HepG2 (cell line): ENCODE measurements around the gene CEP104. TPM values are rescaled to one million over a fixed set of nuclear protein-coding genes. Genes with fewer than 3 reads are reported as not detected.

Experiments used
- AGO1 ChIP-seq: fragments of 200-400 bp; formaldehyde crosslinking; IDR thresholded peaks from 2 replicates; pipeline ENCODE4 v1.6.1; 2017; ENCODE audit warnings: mild to moderate bottlenecking, low read depth, low read length, moderate library complexity; ENCODE audit not compliant: poor library complexity, severe bottlenecking
- GABPA ChIP-seq, 2 experiments: IDR thresholded peaks; 2 replicates each; pipeline ENCODE4 v1.6.1; 2011 to 2016; ENCODE audit warnings: low read depth in 2 of 2, low read length in 1 of 2, missing biosample characterization in 1 of 2, missing genetic modification characterization in 1 of 2
- GLI4 ChIP-seq: sonication (generic); formaldehyde crosslinking; IDR thresholded peaks from 2 replicates; pipeline ENCODE4 v1.5.1; 2020; ENCODE audit warnings: missing genetic modification reagents, mild to moderate bottlenecking, moderate library complexity, borderline replicate concordance
- HCFC1 ChIP-seq: fragments of 150-350 bp; IDR thresholded peaks from 2 replicates; pipeline ENCODE4 v1.6.1; 2014; ENCODE audit warnings: low read depth, low read length
- HOXA3 ChIP-seq: sonication (generic); formaldehyde crosslinking; IDR thresholded peaks from 2 replicates; pipeline ENCODE4 v1.5.0; 2020; ENCODE audit warnings: missing genetic modification reagents
- KDM2A ChIP-seq: sonication (generic); formaldehyde crosslinking; IDR thresholded peaks from 2 replicates; pipeline ENCODE4 v1.4.0; 2020; ENCODE audit warnings: low read depth, missing genetic modification reagents, borderline replicate concordance
- NCOA5 ChIP-seq: sonication (generic); formaldehyde crosslinking; IDR thresholded peaks from 2 replicates; pipeline ENCODE4 v1.4.0; 2020; ENCODE audit warnings: missing genetic modification reagents
- NFKB2 ChIP-seq: sonication (generic); formaldehyde crosslinking; IDR thresholded peaks from 2 replicates; pipeline ENCODE4 v1.4.0; 2020; ENCODE audit warnings: missing genetic modification reagents, borderline replicate concordance
- NFYB ChIP-seq: sonication (generic); formaldehyde crosslinking; IDR thresholded peaks from 2 replicates; pipeline ENCODE4 v1.4.0; 2020; ENCODE audit warnings: missing genetic modification reagents
- NONO ChIP-seq, 2 experiments: fragments of 450-650 bp in 1 of 2; sonication (generic) in 1 of 2; formaldehyde crosslinking in 1 of 2; IDR thresholded peaks in 1 of 2; conservative IDR thresholded peaks in 1 of 2; 2 replicates each; pipeline versions ENCODE4 v1.6.1 to v1.8.0; 2017 to 2022; ENCODE audit warnings: mild to moderate bottlenecking in 1 of 2, missing genetic modification reagents in 1 of 2, moderate library complexity in 1 of 2
- NR2F1 ChIP-seq, 2 experiments: fragments of 450-650 bp in 1 of 2; formaldehyde crosslinking in 1 of 2; IDR thresholded peaks; 2 replicates each; pipeline versions ENCODE4 v1.5.0 to v1.6.1; 2016 to 2020; ENCODE audit warnings: mild to moderate bottlenecking in 1 of 2, missing compliant biosample characterization in 1 of 2, missing genetic modification reagents in 1 of 2, moderate library complexity in 1 of 2
- POLR2G ChIP-seq: fragments of 200-400 bp; formaldehyde crosslinking; IDR thresholded peaks from 2 replicates; pipeline ENCODE4 v1.6.1; 2018; ENCODE audit warnings: mild to moderate bottlenecking, low read depth, low read length, moderate library complexity
- RXRB ChIP-seq: IDR thresholded peaks from 2 replicates; pipeline ENCODE4 v1.6.1; 2016; ENCODE audit warnings: borderline replicate concordance, missing genetic modification reagents, missing compliant biosample characterization
- SPEN ChIP-seq: sonication (generic); formaldehyde crosslinking; IDR thresholded peaks from 2 replicates; pipeline ENCODE4 v1.5.1; 2020; ENCODE audit warnings: low read depth, mild to moderate bottlenecking, missing genetic modification reagents
- U2AF2 ChIP-seq: fragments of 200-400 bp; formaldehyde crosslinking; IDR thresholded peaks from 2 replicates; pipeline ENCODE4 v1.6.1; 2017; ENCODE audit warnings: low read depth, mild to moderate bottlenecking, low read length
- ZFP62 ChIP-seq: sonication (generic); formaldehyde crosslinking; IDR thresholded peaks from 2 replicates; pipeline ENCODE4 v1.4.0; 2020; ENCODE audit warnings: missing genetic modification reagents
- ZNF335 ChIP-seq: sonication (generic); formaldehyde crosslinking; IDR thresholded peaks from 2 replicates; pipeline ENCODE4 v1.4.0; 2020; ENCODE audit warnings: missing genetic modification reagents
- ZNF558 ChIP-seq: sonication (generic); formaldehyde crosslinking; IDR thresholded peaks from 2 replicates; pipeline ENCODE4 v1.9.0; 2022; ENCODE audit warnings: mild to moderate bottlenecking, missing genetic modification reagents, borderline replicate concordance
- ZNF746 ChIP-seq: sonication (generic); formaldehyde crosslinking; IDR thresholded peaks from 2 replicates; pipeline ENCODE4 v1.8.0; 2022; ENCODE audit warnings: mild to moderate bottlenecking, missing genetic modification reagents
- ZNF800 ChIP-seq: sonication (generic); formaldehyde crosslinking; IDR thresholded peaks from 2 replicates; pipeline ENCODE4 v1.4.0; 2020; ENCODE audit warnings: missing genetic modification reagents
- polyA plus RNA-seq, 8 experiments: library from polyadenylated mRNA; depleted of rRNA in 3 of 8; stranded (reverse) in 7 of 8; unstranded in 1 of 8; fragments of >200 nt; fragmentation: Illumina TruSeq in 4 of 8; extraction: Trizol in 4 of 8; gene quantifications; 2 replicates each; pipeline versions ENCODE4 v1.2.1 to v1.2.3, GENCODE V29; 2011 to 2016; ENCODE audit warnings: low read depth in 4 of 8, missing spikeins in 1 of 8, mixed read lengths in 1 of 8; ENCODE audit not compliant: insufficient read depth in 1 of 8
- total RNA-seq, 5 experiments: library from RNA; depleted of rRNA; stranded (reverse); fragments of >200 nt; fragmentation: Illumina TruSeq; extraction: Trizol; gene quantifications; 2 replicates each; pipeline ENCODE4 v1.2.3, GENCODE V29; 2016; ENCODE audit warnings: low read depth in 1 of 5
- TF ChIP-seq, protein P1 (sequence below), 2 experiments: sonication (generic) in 1 of 2; formaldehyde crosslinking in 1 of 2; IDR thresholded peaks; 2 replicates each; pipeline versions ENCODE4 v1.4.0 to v1.6.1; 2018 to 2020; ENCODE audit warnings: missing genetic modification reagents in 2 of 2, borderline replicate concordance in 1 of 2, low read depth in 1 of 2, mild to moderate bottlenecking in 1 of 2, missing biosample characterization in 1 of 2
- TF ChIP-seq, protein P2 (sequence below): sonication (generic); formaldehyde crosslinking; IDR thresholded peaks from 2 replicates; pipeline ENCODE4 v1.4.0; 2020; ENCODE audit warnings: low read depth, mild to moderate bottlenecking, missing genetic modification reagents
- TF ChIP-seq, protein P3 (sequence below): sonication (generic); formaldehyde crosslinking; IDR thresholded peaks from 2 replicates; pipeline ENCODE4 v1.9.0; 2021; ENCODE audit warnings: missing genetic modification reagents, mild to moderate bottlenecking, borderline replicate concordance

Gene CEP104
- total and polyA plus RNA-seq, 2 of the 13 experiments (the other 11 are each of a cell fraction or from before 2014, with no cell fraction given), result 20.4 to 30.1 TPM

DNA sequence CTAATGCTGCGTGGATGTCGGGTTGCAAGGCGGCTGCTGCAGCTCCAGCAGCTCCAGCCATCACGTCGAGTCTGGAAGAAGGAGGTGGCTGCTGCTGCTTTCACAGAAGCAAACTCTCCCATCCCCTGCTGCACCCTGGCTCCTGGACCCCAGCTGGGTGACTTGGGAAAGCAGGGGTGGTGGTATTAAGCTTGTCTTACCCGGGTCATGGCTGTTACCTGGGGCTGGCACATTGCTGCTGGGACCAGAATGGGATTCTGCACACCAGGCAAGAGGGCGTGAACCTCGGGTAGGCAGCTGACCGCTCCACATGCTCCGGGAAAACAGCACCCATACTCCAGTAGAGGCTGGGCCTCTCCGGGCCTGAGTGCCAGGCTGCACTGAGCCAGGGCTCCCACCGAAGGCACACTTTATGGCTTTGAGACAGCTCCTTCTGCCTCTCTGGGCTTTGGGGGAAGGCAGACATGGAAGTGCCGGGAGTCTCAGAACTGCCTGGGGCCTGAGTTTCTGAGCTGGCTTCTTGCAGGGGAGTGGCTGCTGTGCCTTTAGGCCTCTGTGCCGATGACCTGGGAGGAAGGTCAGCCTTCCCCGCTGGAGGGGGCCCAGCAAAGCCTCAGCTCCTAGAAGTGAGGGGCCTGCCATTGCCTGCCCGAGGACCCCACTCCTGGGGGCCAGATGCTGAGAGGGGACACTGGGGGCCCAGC is 83.3 kb downstream of the CEP104 start (continued):
- 0 out of 2 replicates have a peak, but pooled peaks have one; percentile 29 for TF ChIP-seq SPEN
- no peak for TF ChIP-seq GABPA (IDR thresholded peaks at IDR 0.05; ENCODE audit: low read depth, low read length)
- no peak for TF ChIP-seq GABPA (CRISPR knock-in tag; IDR thresholded peaks at IDR 0.05; ENCODE audit: low read depth)
- TF ChIP-seq POLR2G, result no peak
- no peak for TF ChIP-seq AGO1
- TF ChIP-seq, protein P1, sequence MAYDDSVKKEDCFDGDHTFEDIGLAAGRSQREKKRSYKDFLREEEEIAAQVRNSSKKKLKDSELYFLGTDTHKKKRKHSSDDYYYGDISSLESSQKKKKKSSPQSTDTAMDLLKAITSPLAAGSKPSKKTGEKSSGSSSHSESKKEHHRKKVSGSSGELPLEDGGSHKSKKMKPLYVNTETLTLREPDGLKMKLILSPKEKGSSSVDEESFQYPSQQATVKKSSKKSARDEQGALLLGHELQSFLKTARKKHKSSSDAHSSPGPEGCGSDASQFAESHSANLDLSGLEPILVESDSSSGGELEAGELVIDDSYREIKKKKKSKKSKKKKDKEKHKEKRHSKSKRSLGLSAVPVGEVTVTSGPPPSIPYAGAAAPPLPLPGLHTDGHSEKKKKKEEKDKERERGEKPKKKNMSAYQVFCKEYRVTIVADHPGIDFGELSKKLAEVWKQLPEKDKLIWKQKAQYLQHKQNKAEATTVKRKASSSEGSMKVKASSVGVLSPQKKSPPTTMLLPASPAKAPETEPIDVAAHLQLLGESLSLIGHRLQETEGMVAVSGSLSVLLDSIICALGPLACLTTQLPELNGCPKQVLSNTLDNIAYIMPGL (CRISPR knock-in tag; IDR thresholded peaks at IDR 0.05; ENCODE audit: borderline replicate concordance in 1 of 2, low read depth in 1 of 2), result no peak
- TF ChIP-seq HOXA3 (CRISPR knock-in tag), result no peak; the same call in 1 of the 2 replicates
- no peak for TF ChIP-seq ZFP62
- TF ChIP-seq U2AF2, result no peak
- TF ChIP-seq NONO (IDR thresholded peaks at IDR 0.05), result no peak
- peak; percentile 60 for TF ChIP-seq NONO (CRISPR knock-in tag; conservative IDR thresholded peaks at IDR 0.05)
- TF ChIP-seq NR2F1 (CRISPR knock-in tag; IDR thresholded peaks at IDR 0.05), result no peak
- no peak for TF ChIP-seq RXRB (CRISPR knock-in tag)
- TF ChIP-seq NCOA5 (CRISPR knock-in tag), result no peak
- no peak for TF ChIP-seq ZNF800
- TF ChIP-seq ZNF335 (CRISPR knock-in tag), result no peak
- no peak; the same call in 1 of the 2 replicates for TF ChIP-seq ZNF746
- TF ChIP-seq KDM2A (CRISPR knock-in tag), result no peak
- TF ChIP-seq GLI4, result no peak
- no peak; the same call in 1 of the 2 replicates for TF ChIP-seq ZNF558 (CRISPR knock-in tag)
- TF ChIP-seq HCFC1, result no peak
- TF ChIP-seq, protein P2, sequence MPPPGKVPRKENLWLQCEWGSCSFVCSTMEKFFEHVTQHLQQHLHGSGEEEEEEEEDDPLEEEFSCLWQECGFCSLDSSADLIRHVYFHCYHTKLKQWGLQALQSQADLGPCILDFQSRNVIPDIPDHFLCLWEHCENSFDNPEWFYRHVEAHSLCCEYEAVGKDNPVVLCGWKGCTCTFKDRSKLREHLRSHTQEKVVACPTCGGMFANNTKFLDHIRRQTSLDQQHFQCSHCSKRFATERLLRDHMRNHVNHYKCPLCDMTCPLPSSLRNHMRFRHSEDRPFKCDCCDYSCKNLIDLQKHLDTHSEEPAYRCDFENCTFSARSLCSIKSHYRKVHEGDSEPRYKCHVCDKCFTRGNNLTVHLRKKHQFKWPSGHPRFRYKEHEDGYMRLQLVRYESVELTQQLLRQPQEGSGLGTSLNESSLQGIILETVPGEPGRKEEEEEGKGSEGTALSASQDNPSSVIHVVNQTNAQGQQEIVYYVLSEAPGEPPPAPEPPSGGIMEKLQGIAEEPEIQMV (CRISPR knock-in tag), result no peak
- TF ChIP-seq NFKB2, result no peak
- TF ChIP-seq, protein P3, sequence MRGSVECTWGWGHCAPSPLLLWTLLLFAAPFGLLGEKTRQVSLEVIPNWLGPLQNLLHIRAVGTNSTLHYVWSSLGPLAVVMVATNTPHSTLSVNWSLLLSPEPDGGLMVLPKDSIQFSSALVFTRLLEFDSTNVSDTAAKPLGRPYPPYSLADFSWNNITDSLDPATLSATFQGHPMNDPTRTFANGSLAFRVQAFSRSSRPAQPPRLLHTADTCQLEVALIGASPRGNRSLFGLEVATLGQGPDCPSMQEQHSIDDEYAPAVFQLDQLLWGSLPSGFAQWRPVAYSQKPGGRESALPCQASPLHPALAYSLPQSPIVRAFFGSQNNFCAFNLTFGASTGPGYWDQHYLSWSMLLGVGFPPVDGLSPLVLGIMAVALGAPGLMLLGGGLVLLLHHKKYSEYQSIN (CRISPR knock-in tag), result no peak
- TF ChIP-seq NFYB (CRISPR knock-in tag), result no peak
